Activated CD4-positive, CD25-positive, alpha-beta regulatory T cell treated with anti-CD3 and anti-CD28 coated beads, Interleukin-2, amount 50 U/mL, for 72 hours (primary cell): Measurements from ENCODE around the gene PPM1A.
A peak's percentile ranks its signal among the peaks of the same experiment; 100 is the strongest.

Experiments
- DNase-seq: peaks from one replicate; pipeline ENCODE4 v3.0.0; 2021

PPM1A gene

DNA sequence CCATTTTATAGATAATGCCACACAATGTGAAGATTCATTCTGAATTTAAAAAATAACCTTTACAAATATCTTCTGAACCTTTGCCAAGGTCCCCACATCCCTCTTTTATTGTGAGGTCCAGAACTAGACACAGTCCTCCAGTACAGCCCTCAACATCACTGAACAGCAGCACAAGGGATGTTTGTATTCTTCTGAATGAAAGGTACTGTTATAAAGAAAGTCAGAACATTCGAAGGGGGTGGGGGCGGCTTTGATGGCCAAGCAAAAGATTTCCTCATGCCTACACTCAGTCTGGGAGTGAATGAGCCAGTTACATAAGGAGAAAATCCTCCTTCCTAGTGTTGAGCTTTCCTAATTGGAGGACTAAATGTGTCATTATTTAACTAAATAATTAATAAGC is 77.3 kb downstream of the PPM1A start:
- no peak for DNase-seq

- peak; percentile 35 for DNase-seq
These were observed 78.7 kb downstream of the PPM1A start for GRCh38 chr14:60327447-60328331.

DNA sequence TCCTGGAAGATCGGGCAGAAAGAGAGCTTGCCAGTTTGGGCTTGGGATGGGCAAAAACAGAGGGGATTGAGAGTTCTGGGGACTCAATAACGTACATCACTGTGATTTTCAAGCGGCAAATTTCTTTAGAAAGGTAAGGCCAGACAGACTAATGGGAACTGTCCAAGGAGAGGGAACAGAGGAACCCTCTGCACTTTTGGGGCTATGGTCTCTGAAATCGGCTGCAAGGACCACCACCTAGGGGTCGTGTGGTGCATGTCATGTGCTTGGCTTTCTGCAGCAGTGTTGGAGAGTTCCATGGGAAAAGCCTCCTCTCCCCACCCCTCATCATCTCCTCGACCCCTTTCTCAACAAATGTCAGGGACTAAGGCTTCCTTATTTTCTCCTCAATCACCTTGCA is 79.6 kb downstream of the PPM1A start:
- no peak for DNase-seq

DNA sequence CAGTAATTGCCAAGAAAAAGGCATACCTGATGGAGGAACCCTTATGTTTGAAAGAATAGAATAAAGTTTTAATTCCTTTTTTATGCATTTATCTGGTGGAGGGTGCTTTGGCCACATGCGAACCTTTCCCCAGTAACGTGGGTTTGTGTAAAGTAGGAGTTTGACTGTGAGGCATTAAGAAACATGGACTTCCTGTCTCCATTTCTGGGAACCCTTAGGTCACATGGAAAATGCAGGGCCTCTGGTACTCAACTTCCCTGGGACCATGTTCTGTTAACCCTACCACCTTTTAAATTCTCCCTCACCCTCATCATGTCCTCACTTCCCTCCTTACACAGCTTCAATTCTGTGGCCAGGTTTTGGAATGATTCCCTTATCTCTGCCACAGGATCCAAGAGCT is 80.3 kb downstream of the PPM1A start:
- DNase-seq = no peak

DNA sequence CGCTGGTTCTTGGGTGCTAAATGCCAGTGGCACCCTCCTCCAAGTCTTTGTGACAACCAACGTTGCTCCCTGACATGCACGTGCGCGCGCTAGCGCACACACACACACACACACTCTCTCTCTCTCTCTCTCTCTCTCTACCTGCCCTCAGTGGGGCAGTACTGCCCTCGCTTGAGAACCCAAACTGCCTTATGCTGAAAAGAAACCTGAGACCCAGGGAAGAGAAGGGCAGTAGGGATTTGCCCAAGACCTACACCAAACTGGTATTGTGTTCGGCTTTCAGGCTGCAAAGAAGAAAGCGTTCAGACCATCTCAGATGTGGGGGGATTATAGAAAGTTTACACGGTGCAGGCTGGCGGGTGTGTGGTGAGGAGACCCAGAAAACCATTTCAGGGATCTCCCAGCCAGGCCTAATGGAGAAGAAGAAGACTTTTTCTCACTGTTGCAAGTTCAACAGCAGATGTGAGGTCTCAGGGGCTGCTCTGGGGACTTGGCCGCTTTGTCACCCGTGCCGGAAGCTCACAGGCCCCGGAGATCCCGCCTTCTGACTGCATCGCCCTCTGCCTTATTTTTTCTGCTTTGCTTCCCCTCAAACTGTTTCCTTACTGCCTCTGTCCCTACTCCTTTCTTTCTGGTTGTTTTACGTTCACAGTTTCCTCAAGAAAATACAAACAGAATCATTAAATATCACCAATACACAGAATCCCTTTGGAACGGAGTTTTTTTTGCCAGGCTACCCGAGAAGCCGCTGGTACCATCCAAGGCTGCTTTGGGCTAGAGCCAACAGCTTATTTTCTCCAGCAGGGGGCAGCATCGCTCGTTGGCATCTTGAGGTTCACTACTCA is 82.4 kb downstream of the PPM1A start:
- DNase-seq = peak; percentile 73

GRCh38 chr14:60332046-60332399 is 83.0 kb downstream of the PPM1A start:
- no peak for DNase-seq

DNA sequence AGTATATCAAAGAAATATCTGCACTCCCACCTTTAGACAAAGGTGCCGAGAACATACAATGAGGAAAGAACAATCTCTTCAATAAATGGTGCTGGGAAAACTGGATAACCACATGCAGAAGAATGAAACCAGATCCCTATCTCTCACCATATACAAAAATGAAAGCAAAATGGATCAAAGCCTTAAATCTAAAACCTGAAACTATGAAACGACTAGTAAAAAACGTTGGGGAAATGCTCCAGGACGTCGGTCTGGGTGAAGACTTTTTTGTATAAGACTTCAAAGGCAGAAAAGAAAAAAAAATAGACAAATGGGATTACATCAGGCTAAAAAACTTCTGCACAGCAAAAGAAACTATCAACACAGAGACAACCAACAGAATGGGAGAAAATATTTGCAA is 83.8 kb downstream of the PPM1A start:
- DNase-seq = no peak

DNA sequence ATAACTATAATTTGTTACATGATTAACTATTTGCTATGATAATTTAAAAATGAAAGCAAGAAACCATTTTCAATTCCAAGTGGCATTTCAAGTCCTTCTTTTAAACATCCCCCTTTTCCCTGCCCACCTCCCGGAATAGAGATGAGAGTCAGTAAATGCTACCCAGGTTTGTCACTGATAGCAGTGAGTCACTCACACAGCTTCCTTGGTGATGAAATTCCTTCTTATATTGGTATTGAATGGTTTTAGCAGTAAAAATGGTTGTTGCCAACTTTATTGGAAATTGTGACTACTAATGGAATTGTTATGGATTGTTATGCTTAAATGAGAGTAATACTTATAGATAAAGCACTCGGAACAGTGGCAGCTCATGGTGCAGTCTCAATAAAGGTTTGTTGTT is 90.5 kb downstream of the PPM1A start:
- DNase-seq = no peak

GRCh38 chr14:60343571-60344071 is 94.6 kb downstream of the PPM1A start:
- DNase-seq = no peak

- no peak for DNase-seq
These were observed 95.7 kb downstream of the PPM1A start for GRCh38 chr14:60344751-60345150.

DNA sequence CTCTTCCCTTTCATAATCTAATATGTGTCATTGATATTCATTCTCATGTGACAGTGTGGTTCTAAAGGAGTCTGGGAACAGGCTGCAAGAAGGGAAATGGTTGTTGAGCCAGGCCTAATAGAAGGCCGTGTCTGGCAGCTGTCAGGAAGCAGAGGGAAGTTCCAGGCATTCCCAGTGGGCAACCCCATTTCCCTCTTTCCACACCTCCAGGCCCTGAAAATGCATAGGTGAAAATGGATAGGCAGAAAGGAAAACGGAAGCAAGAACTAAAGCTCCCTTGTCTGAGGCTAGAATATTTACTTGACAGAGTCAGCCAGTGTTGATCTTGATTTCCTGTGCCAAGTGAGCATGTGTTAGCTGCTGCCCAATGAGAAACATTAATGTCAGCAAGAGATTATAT is 97.7 kb downstream of the PPM1A start:
- DNase-seq = no peak

GRCh38 chr14:60348211-60348610 is 99.2 kb downstream of the PPM1A start:
- DNase-seq = no peak
